HPDE6-E6E7 (cell line): Measurements from ENCODE around the gene MUC4.

Experiments
- DNase-seq: peaks from one replicate; pipeline ENCODE4 v3.0.0; 2011; ENCODE audit warnings: missing footprints; ENCODE audit errors: extremely low spot score

The MUC4 gene, protein sequence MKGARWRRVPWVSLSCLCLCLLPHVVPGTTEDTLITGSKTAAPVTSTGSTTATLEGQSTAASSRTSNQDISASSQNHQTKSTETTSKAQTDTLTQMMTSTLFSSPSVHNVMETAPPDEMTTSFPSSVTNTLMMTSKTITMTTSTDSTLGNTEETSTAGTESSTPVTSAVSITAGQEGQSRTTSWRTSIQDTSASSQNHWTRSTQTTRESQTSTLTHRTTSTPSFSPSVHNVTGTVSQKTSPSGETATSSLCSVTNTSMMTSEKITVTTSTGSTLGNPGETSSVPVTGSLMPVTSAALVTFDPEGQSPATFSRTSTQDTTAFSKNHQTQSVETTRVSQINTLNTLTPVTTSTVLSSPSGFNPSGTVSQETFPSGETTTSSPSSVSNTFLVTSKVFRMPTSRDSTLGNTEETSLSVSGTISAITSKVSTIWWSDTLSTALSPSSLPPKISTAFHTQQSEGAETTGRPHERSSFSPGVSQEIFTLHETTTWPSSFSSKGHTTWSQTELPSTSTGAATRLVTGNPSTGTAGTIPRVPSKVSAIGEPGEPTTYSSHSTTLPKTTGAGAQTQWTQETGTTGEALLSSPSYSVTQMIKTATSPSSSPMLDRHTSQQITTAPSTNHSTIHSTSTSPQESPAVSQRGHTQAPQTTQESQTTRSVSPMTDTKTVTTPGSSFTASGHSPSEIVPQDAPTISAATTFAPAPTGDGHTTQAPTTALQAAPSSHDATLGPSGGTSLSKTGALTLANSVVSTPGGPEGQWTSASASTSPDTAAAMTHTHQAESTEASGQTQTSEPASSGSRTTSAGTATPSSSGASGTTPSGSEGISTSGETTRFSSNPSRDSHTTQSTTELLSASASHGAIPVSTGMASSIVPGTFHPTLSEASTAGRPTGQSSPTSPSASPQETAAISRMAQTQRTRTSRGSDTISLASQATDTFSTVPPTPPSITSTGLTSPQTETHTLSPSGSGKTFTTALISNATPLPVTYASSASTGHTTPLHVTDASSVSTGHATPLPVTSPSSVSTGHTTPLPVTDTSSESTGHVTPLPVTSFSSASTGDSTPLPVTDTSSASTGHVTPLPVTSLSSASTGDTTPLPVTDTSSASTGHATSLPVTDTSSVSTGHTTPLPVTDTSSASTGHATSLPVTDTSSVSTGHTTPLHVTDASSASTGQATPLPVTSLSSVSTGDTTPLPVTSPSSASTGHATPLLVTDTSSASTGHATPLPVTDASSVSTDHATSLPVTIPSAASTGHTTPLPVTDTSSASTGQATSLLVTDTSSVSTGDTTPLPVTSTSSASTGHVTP (N-terminal part only)

GRCh38 chr3:195811756-195812155 is at the start of gene MUC4:
TSS of gene MUC4 (minus strand) at chr3:195811929. CDS start at chr3:195811817, 112 bp downstream.
- no peak for DNase-seq

GRCh38 chr3:195860456-195860855 is 48.7 kb upstream of the MUC4 start:
- no peak for DNase-seq

- no peak for DNase-seq
Observed at GRCh38 chr3:195859846-195860411, 48.2 kb upstream of the MUC4 start.

DNA sequence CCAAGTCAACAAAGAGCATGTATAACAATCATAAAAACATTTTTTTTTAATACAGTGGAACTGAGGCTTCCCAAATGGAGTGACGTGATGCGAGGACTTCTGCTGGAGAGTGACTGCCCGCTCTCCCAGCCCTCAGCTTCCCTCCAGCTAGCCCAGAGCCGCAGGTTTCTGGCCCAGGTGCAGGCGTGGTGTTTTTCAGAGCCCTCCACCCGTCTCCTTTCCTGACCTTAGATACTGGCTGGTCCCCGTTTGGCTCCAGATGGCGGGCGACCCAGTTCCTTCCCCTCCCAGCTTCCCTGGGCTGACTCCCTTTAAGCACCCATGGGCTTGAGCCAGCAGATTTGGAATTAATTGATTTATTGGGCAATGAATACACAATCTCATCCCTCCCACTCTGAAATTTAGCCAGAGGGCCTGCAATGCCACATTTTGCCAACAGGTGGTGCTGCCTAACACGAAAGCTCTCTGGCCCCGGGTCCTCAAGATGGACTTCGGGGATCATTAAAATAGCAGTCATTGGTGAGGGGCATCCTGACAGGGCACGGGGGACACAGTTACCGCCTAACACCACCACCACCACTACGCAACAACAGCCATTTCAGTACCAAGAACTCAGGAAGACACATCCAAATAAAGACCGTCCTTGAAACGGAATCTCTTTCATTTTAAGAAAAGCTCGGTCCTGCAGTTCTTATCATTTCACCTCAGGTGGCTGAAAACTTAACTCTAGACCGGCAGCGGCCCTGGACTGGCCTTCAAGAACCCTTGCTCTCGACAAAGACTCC is 47.5 kb upstream of the MUC4 start:
- DNase-seq = peak; percentile 70

DNA sequence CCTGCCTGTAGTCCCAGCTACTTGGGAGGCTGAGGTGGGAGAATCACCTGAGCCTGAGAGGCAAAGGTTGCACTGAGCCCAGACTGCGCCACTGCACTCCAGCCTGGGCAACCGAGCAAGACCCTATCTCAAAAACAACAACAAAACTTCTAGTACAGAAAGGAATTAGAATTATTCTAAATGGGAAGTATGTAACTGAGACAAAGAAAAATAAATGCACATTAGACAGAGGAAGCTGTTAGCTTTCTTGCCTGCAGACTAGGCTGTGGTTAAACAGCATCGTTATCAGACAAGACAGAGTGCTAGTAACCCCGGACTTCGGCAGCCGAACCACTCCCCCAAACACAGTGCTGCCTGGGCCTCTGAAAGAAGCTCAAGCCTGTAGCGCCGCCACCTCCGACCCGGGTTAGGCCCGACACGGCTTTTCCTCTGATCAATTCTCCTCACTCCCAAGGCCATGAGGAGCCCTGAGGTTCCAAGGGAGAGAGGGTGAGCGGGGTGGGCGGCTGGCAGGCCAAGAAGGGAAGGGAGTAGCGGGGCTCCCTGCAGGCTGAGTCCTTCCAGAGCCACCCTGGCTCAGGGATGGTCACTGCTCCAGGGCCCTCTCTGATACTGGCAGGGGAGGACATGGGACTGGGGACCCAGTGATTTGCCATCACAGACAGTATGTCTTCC is 44.8 kb upstream of the MUC4 start:
- DNase-seq = no peak

- no peak for DNase-seq
Observed at GRCh38 chr3:195855471-195856409, 44.0 kb upstream of the MUC4 start.

GRCh38 chr3:195854628-195855294 is 43.0 kb upstream of the MUC4 start:
- no peak for DNase-seq

DNA sequence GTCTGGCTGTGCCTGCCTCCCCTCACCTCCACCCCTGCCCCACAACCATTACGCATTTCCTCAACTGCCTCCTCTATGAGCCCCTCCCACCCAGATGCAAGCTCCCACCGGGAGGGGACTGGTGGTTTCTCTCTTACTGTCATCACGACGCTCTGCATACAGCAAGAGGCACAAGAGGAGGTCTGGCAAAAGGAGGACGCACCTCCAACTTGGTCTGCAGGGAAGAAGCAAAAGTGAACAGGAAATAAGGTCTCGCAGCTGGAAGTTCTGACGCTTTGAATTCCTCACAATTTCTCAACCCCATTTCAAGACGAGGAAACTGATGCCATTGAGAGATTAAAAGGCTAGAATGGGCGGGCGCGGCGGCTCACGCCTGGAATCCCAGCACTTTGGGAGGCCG is 42.3 kb upstream of the MUC4 start:
- no peak for DNase-seq

GRCh38 chr3:195853036-195853435 is 41.3 kb upstream of the MUC4 start:
- DNase-seq = no peak

- DNase-seq = peak; percentile 71
Observed at GRCh38 chr3:195850857-195851543, 39.3 kb upstream of the MUC4 start.

- no peak for DNase-seq
Observed at GRCh38 chr3:195849322-195850074, 37.8 kb upstream of the MUC4 start.

GRCh38 chr3:195847055-195847950 is 35.6 kb upstream of the MUC4 start:
- no peak for DNase-seq

GRCh38 chr3:195845483-195845882 is 33.8 kb upstream of the MUC4 start:
- no peak for DNase-seq

DNA sequence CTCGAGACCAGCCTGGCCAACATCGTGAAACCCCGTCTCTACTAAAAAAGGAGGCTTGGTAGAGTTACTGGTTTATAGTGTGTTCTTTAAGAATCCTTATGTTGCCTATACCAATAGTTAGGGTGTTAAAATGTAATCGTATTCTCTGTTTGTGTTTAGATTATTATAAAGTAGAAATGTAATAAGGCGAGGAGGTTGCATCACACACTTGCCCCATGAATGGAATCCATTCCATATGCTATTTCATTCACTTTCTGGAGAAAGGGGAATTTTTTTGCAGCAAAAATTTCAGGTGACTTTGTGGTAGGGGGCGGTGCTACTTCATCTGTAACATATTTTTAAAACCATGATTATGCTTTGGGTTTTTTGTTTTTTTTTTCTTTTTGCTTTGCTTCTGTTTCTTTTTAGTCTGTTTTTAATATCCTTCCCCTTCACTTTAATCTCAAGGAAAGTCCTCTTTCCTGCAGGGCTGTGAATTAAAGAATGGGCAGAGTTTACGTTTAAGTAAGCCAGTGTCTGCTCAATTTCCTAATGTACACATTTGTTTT is 33.0 kb upstream of the MUC4 start:
- no peak for DNase-seq

DNA sequence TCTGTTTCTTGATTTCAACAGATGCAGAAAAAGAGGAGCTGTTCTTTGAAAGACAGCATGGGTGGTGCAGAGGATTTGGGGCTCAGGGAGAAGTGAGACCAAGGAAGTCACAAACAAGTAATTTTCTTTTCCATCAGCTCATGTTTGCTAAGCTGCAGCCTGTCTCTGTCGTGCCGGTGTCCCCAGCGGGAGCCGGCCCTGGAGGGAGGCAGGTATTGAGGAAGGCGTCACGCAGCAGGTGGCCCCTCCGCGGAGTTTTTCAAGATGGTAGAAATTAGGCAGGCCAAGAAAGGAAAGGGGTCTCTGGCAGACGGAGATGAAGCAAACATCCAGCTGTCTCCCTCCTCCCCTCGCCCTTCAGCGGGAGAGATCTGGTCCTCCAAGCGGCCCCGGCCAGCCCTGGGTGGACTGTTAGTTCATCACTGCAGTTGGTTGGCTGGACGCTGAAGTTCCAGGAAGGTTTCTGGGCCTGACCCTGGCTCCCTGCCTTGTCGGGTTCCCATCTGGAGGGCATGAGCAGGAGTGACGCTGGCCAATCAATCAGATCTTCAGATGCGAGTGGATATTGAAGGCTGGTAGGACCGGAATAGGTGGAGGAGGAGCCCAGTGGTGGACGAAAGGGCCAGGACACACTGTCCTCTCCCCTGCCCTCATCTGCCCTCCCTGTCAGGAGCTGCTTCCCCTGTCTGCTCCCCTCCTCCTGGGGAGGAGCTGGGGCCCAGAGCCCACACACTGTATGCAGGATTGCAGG is 27.7 kb upstream of the MUC4 start:
- no peak for DNase-seq
